Renal pelvis (tissue), 12 donors: ENCODE data around the gene ARHGAP20. TPM values are rescaled to one million over a fixed set of nuclear protein-coding genes. Genes with fewer than 3 reads are reported as not detected.
A peak's percentile ranks its signal among the peaks of the same experiment; 100 is the strongest.

Experiments
- DNase-seq: peaks from one replicate; pipeline ENCODE4 v3.0.0-alpha.2; 2013
- long read RNA-seq, 16 experiments: transcript quantifications; one replicate each; lab custom pipeline, GENCODE V29; 2026
- polyA plus RNA-seq, 3 donors: library from polyadenylated mRNA; unstranded; fragments of 120-200 nt; gene quantifications; one replicate each; pipeline ENCODE4 v1.2.1, GENCODE V29; 2013; ENCODE audit not compliant: insufficient read length in 3 of 3

ARHGAP20 gene
- polyA plus RNA-seq = 1 to 10 TPM; 4.3 to 4.9 (median 4.6) TPM
- long read RNA-seq, donor 1 = 0 reads
- long read RNA-seq, donor 2, full-length matches to known transcripts = 1 of 1 reads
- long read RNA-seq, donor 2, partial matches to known transcripts = 0 of 1 reads
- long read RNA-seq, donor 2, other reads (novel, unspliced or antisense) = 0 of 1 reads
- long read RNA-seq, donor 3 = 0 reads
- long read RNA-seq, donor 4 = 0 reads
- long read RNA-seq, donor 5 = 0 reads
- long read RNA-seq, donor 6 = 0 reads
- long read RNA-seq, donor 7 = 0 reads
- long read RNA-seq, donor 8, partial matches to known transcripts = 10 of 10 reads
- long read RNA-seq, donor 8, other reads (novel, unspliced or antisense) = 0 of 10 reads
- long read RNA-seq, donor 9 = 0 reads
- long read RNA-seq, donor 10 = 0 reads
- long read RNA-seq, donor 11 = 0 reads
- long read RNA-seq, donor 12 = 0 reads
- long read RNA-seq, donor 13 = 0 reads
- long read RNA-seq, donor 14 = 0 reads
- long read RNA-seq, donor 15 = 0 reads
- long read RNA-seq, donor 16 = 0 reads

- DNase-seq = peak; percentile 40
These were observed at the start of gene ARHGAP20 for GRCh38 chr11:110711776-110712658. Gene ARHGAP20 (minus strand): TSS chr11:110712437. CDS start chr11:110712231, 206 bp downstream.

- no peak for DNase-seq
These were observed 49.8 kb upstream of the ARHGAP20 start for GRCh38 chr11:110761991-110762390.

- no peak for DNase-seq
These were observed 48.9 kb upstream of the ARHGAP20 start for GRCh38 chr11:110761131-110761530.

- no peak for DNase-seq
These were observed 47.7 kb upstream of the ARHGAP20 start for GRCh38 chr11:110759972-110760381.

- DNase-seq = no peak
These were observed 45.9 kb upstream of the ARHGAP20 start for GRCh38 chr11:110757962-110758755.

- no peak for DNase-seq
These were observed 44.8 kb upstream of the ARHGAP20 start for GRCh38 chr11:110757066-110757465.

- DNase-seq = no peak
These were observed 43.7 kb upstream of the ARHGAP20 start for GRCh38 chr11:110755941-110756340.

GRCh38 chr11:110752890-110753289 lies 40.7 kb upstream of the ARHGAP20 start:
- no peak for DNase-seq

- DNase-seq = no peak
These were observed 37.9 kb upstream of the ARHGAP20 start for GRCh38 chr11:110750100-110750499.

- DNase-seq = no peak
These were observed 35.3 kb upstream of the ARHGAP20 start for GRCh38 chr11:110747531-110747930.

GRCh38 chr11:110738641-110739040 lies 26.4 kb upstream of the ARHGAP20 start:
- DNase-seq = no peak

- no peak for DNase-seq
These were observed 25.4 kb upstream of the ARHGAP20 start for GRCh38 chr11:110737593-110737992.

- DNase-seq = no peak
These were observed 23.9 kb upstream of the ARHGAP20 start for GRCh38 chr11:110736171-110736553.

GRCh38 chr11:110735455-110736170 lies 23.4 kb upstream of the ARHGAP20 start:
- no peak for DNase-seq

GRCh38 chr11:110734790-110735189 lies 22.6 kb upstream of the ARHGAP20 start:
- DNase-seq = no peak

- no peak for DNase-seq
These were observed 18.5 kb upstream of the ARHGAP20 start for GRCh38 chr11:110730773-110731172.

- no peak for DNase-seq
These were observed 16.6 kb upstream of the ARHGAP20 start for GRCh38 chr11:110728883-110729282.

- no peak for DNase-seq
These were observed 16.2 kb upstream of the ARHGAP20 start for GRCh38 chr11:110728476-110728875.

GRCh38 chr11:110724358-110724757 lies 12.1 kb upstream of the ARHGAP20 start:
- no peak for DNase-seq

GRCh38 chr11:110720431-110721275 lies 8.4 kb upstream of the ARHGAP20 start:
- DNase-seq = no peak
